IMR-90 (cell line): ENCODE data around the gene BANP.

ENCODE experiments used
- BHLHE40 ChIP-seq: fragments of 150-350 bp; IDR thresholded peaks from 2 replicates; pipeline ENCODE4 v1.6.1; 2016; ENCODE audit warnings: mild to moderate bottlenecking, low read depth, low read length
- CHD1 ChIP-seq: IDR thresholded peaks from 2 replicates; pipeline ENCODE4 v1.6.1; 2012; ENCODE audit warnings: low read depth, low read length, improper control_type of control experiment
- CTCF ChIP-seq: conservative IDR thresholded peaks from 2 replicates; pipeline ENCODE4 v1.5.1; 2012; ENCODE audit warnings: mild to moderate bottlenecking, low read depth, low read length, improper control_type of control experiment
- FOS ChIP-seq: fragments of 150-350 bp; IDR thresholded peaks from 2 replicates; pipeline ENCODE4 v1.6.1; 2016; ENCODE audit warnings: low read depth, low read length
- MAZ ChIP-seq: IDR thresholded peaks from 2 replicates; pipeline ENCODE4 v1.6.1; 2012; ENCODE audit warnings: low read depth, mild to moderate bottlenecking, low read length, improper control_type of control experiment, moderate library complexity, borderline replicate concordance
- MXI1 ChIP-seq: IDR thresholded peaks from 2 replicates; pipeline ENCODE4 v1.6.1; 2012; ENCODE audit warnings: low read depth, mild to moderate bottlenecking, low read length, moderate library complexity, borderline replicate concordance
- POLR2A ChIP-seq: IDR thresholded peaks from 2 replicates; pipeline ENCODE4 v1.6.1; 2012; ENCODE audit warnings: mild to moderate bottlenecking, low read depth, low read length
- RAD21 ChIP-seq: IDR thresholded peaks from 2 replicates; pipeline ENCODE4 v1.6.1; 2012; ENCODE audit warnings: low read length, improper control_type of control experiment
- RFX5 ChIP-seq: IDR thresholded peaks from 2 replicates; pipeline ENCODE4 v1.8.0; 2012; ENCODE audit warnings: low read depth, mild to moderate bottlenecking, low read length, moderate library complexity
- SMC3 ChIP-seq: fragments of 150-350 bp; IDR thresholded peaks from 2 replicates; pipeline ENCODE4 v1.6.1; 2016; ENCODE audit warnings: low read depth, mild to moderate bottlenecking, antibody characterized with exemption, low read length, moderate library complexity
- TF ChIP-seq, protein P1 (sequence below): fragments of 150-350 bp; IDR thresholded peaks from 2 replicates; pipeline ENCODE4 v1.6.1; 2016; ENCODE audit warnings: low read depth, mild to moderate bottlenecking, low read length, moderate library complexity, borderline replicate concordance

- TF ChIP-seq CTCF (no peak), CHD1 (no peak), POLR2A (no peak), RAD21 (no peak), BHLHE40 (no peak), RFX5 (no peak), SMC3 (no peak), MAZ (no peak), FOS (no peak), MXI1 (no peak)
- TF ChIP-seq, protein P1, sequence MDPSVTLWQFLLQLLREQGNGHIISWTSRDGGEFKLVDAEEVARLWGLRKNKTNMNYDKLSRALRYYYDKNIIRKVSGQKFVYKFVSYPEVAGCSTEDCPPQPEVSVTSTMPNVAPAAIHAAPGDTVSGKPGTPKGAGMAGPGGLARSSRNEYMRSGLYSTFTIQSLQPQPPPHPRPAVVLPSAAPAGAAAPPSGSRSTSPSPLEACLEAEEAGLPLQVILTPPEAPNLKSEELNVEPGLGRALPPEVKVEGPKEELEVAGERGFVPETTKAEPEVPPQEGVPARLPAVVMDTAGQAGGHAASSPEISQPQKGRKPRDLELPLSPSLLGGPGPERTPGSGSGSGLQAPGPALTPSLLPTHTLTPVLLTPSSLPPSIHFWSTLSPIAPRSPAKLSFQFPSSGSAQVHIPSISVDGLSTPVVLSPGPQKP: no peak
Observed at GRCh38 chr16:88003736-88004135, 52.5 kb downstream of the BANP start.
